GM23338 (cell line): Measurements from ENCODE around the gene TMA7. TPM values are rescaled to one million over a fixed set of nuclear protein-coding genes. Genes with fewer than 3 reads are reported as not detected.
A peak's percentile ranks its signal among the peaks of the same experiment; 100 is the strongest.

Source experiments
- ATAC-seq: fragments of 200-7000 bp; cut with Tn5 transposase; 3 replicates; pipeline ENCODE4 v1.9.1; 2020
- DNase-seq: peaks from one replicate; pipeline ENCODE4 v3.0.0-alpha.2; 2015; ENCODE audit warnings: low spot score
- H2AFZ ChIP-seq: fragments of 200-600 bp; sonication (generic); 2 replicates; pipeline ENCODE4 v1.8.0; 2016; ENCODE audit warnings: antibody characterized with exemption, mild to moderate bottlenecking, moderate library complexity
- H3F3A ChIP-seq: fragments of 200-600 bp; sonication (generic); replicated peaks from 2 replicates; pipeline ENCODE4 v1.8.0; 2017; ENCODE audit warnings: antibody characterized with exemption, mixed run types, low read depth
- H3K27ac ChIP-seq: fragments of 200-600 bp; sonication (generic); 2 replicates; pipeline ENCODE4 v1.6.1; 2016; ENCODE audit warnings: low read depth
- H3K27me3 ChIP-seq: fragments of 200-600 bp; sonication (generic); 2 replicates; pipeline ENCODE4 v1.8.0; 2016; ENCODE audit warnings: mild to moderate bottlenecking, mixed run types, moderate library complexity; ENCODE audit not compliant: insufficient read depth
- H3K36me3 ChIP-seq: fragments of 200-600 bp; sonication (generic); 2 replicates; pipeline ENCODE4 v1.8.0; 2016; ENCODE audit warnings: mild to moderate bottlenecking; ENCODE audit not compliant: insufficient read depth
- H3K4me1 ChIP-seq: fragments of 200-600 bp; sonication (generic); 2 replicates; pipeline ENCODE4 v1.8.0; 2016; ENCODE audit warnings: mild to moderate bottlenecking, moderate library complexity; ENCODE audit not compliant: insufficient read depth
- H3K4me2 ChIP-seq: fragments of 200-600 bp; sonication (generic); 2 replicates; pipeline ENCODE4 v1.7.1; 2017; ENCODE audit warnings: mixed run types
- H3K4me3 ChIP-seq: fragments of 200-600 bp; sonication (generic); 2 replicates; pipeline ENCODE4 v1.6.1; 2016; ENCODE audit warnings: mixed run types
- H3K79me2 ChIP-seq: fragments of 200-600 bp; sonication (generic); replicated peaks from 2 replicates; pipeline ENCODE4 v1.8.0; 2017; ENCODE audit warnings: mild to moderate bottlenecking; ENCODE audit not compliant: insufficient read depth
- H3K9me2 ChIP-seq: fragments of 200-600 bp; sonication (generic); 2 replicates; pipeline ENCODE4 v1.8.0; 2017; ENCODE audit not compliant: insufficient read depth
- H4K20me1 ChIP-seq: fragments of 200-600 bp; sonication (generic); replicated peaks from 2 replicates; pipeline ENCODE4 v1.8.0; 2017; ENCODE audit warnings: mild to moderate bottlenecking; ENCODE audit not compliant: insufficient read depth
- H3K27ac Mint-ChIP-seq: 2 replicates; pipeline ENCODE4 v1.8.0; 2020; ENCODE audit warnings: inconsistent platforms, mild to moderate bottlenecking, moderate library complexity, mixed read lengths
- H3K27me3 Mint-ChIP-seq: 3 replicates; pipeline ENCODE4 v1.8.0; 2022; ENCODE audit warnings: low read depth, mild to moderate bottlenecking, moderate library complexity, mixed read lengths, inconsistent platforms; ENCODE audit not compliant: insufficient read depth, poor library complexity
- H3K36me3 Mint-ChIP-seq: 3 replicates; pipeline ENCODE4 v1.8.0; 2021; ENCODE audit warnings: low read depth, mild to moderate bottlenecking, inconsistent platforms, moderate library complexity, mixed read lengths
- H3K4me1 Mint-ChIP-seq: 3 replicates; pipeline ENCODE4 v1.8.0; 2020; ENCODE audit warnings: mild to moderate bottlenecking, inconsistent platforms, mixed read lengths
- H3K4me3 Mint-ChIP-seq: 3 replicates; pipeline ENCODE4 v1.8.0; 2021; ENCODE audit warnings: moderate library complexity, mild to moderate bottlenecking, inconsistent platforms, mixed read lengths
- H3K9me3 Mint-ChIP-seq: 3 replicates; pipeline ENCODE4 v1.8.0; 2020; ENCODE audit warnings: moderate library complexity, mild to moderate bottlenecking, inconsistent platforms, mixed read lengths
- CREB1 ChIP-seq: fragments of 250-450 bp; sonication (Bioruptor Pico); IDR thresholded peaks from 2 replicates; pipeline ENCODE4 v1.5.0; 2020; ENCODE audit warnings: low read depth, mild to moderate bottlenecking, moderate library complexity
- CTCF ChIP-seq, 2 experiments: fragments of 200-600 bp in 1 of 2; sonication (generic) in 1 of 2; conservative IDR thresholded peaks; 2 replicates each; pipeline versions ENCODE4 v1.5.1 to v1.6.1; 2016 to 2017; ENCODE audit warnings: antibody characterized with exemption in 2 of 2, low read depth in 2 of 2, mild to moderate bottlenecking in 2 of 2, moderate library complexity in 1 of 2
- ETS1 ChIP-seq: IDR thresholded peaks from 2 replicates; pipeline ENCODE4 v1.6.1; 2016; ENCODE audit warnings: antibody characterized with exemption
- EZH2 ChIP-seq: fragments of 200-600 bp; sonication (generic); IDR thresholded peaks from one replicate; pipeline ENCODE4 v1.8.0; 2017; ENCODE audit warnings: antibody characterized with exemption, mild to moderate bottlenecking, low read depth; ENCODE audit not compliant: unreplicated experiment
- EZH2phosphoT487 ChIP-seq: fragments of 200-600 bp; sonication (generic); IDR thresholded peaks from one replicate; pipeline ENCODE4 v1.8.1; 2018; ENCODE audit warnings: antibody characterized with exemption; ENCODE audit not compliant: unreplicated experiment
- JUNB ChIP-seq: IDR thresholded peaks from one replicate; pipeline ENCODE4 v1.6.1; 2016; ENCODE audit warnings: antibody characterized with exemption; ENCODE audit not compliant: unreplicated experiment
- NANOG ChIP-seq: IDR thresholded peaks from 2 replicates; pipeline ENCODE4 v1.6.1; 2016; ENCODE audit warnings: antibody characterized with exemption, borderline replicate concordance
- POLR2AphosphoS5 ChIP-seq: IDR thresholded peaks from 2 replicates; pipeline ENCODE4 v1.6.1; 2016; ENCODE audit warnings: antibody characterized with exemption, low read depth
- REST ChIP-seq: IDR thresholded peaks from one replicate; pipeline ENCODE4 v1.6.1; 2018; ENCODE audit warnings: antibody characterized with exemption; ENCODE audit not compliant: unreplicated experiment
- STAT1 ChIP-seq: IDR thresholded peaks from one replicate; pipeline ENCODE4 v1.6.1; 2016; ENCODE audit warnings: antibody characterized with exemption; ENCODE audit not compliant: unreplicated experiment
- ZNF114 ChIP-seq: fragments of 250-450 bp; sonication (Bioruptor Pico); IDR thresholded peaks from 2 replicates; pipeline ENCODE4 v1.5.0; 2020; ENCODE audit warnings: mild to moderate bottlenecking, moderate library complexity
- ZNF331 ChIP-seq: fragments of 250-450 bp; sonication (Bioruptor Pico); IDR thresholded peaks from 2 replicates; pipeline ENCODE4 v1.5.0; 2020; ENCODE audit warnings: low read depth, mild to moderate bottlenecking, moderate library complexity
- ZNF462 ChIP-seq: fragments of 250-450 bp; sonication (Bioruptor Pico); IDR thresholded peaks from 2 replicates; pipeline ENCODE4 v1.5.0; 2020; ENCODE audit warnings: mild to moderate bottlenecking, moderate library complexity
- polyA plus RNA-seq: library from polyadenylated mRNA; unstranded; fragments of >200 nt; fragmentation: Nextera tagmentation; extraction: Ambion mirVana; gene quantifications from 2 replicates; pipeline ENCODE4 v1.2.1, GENCODE V29; 2016
- total RNA-seq: library from RNA; depleted of rRNA; stranded (reverse); fragments of >200 nt; shearing (Covaris generic); gene quantifications from 2 replicates; pipeline ENCODE4 v1.2.3, GENCODE V29; 2014

Gene TMA7
- total and polyA plus RNA-seq, 2 experiments from 2014 or later = 419 to 2,089 TPM

- no peak for ATAC-seq
- peak overlapping the region; percentile 92; the same call in 1 of the 2 replicates for H3K27ac Mint-ChIP-seq
- H3K9me2 ChIP-seq = no peaks in the 10 kb centered on the region
- no peak overlapping the region for H2AFZ ChIP-seq
- peak overlapping the region; percentile 86 for H3K4me2 ChIP-seq
- peaks cover 35% of the 10 kb centered on the region for H3K4me1 ChIP-seq
- peaks cover 65% of the 10 kb centered on the region for H3K79me2 ChIP-seq
- peak overlapping the region; percentile 86 for H3K4me3 Mint-ChIP-seq
- TF ChIP-seq ZNF462 (CRISPR knock-in tag) (no peak), ZNF114 (CRISPR knock-in tag) (no peak), NANOG (no peak), ZNF331 (CRISPR knock-in tag) (no peak), JUNB (no peak), CTCF (conservative IDR thresholded peaks at IDR 0.05; ENCODE audit: low read depth in 2 of 2) (no peak), EZH2 (no peak), ETS1 (no peak), STAT1 (no peak), CREB1 (CRISPR knock-in tag) (no peak), POLR2AphosphoS5 (no peak), EZH2phosphoT487 (no peak), REST (no peak)
- no peaks in the 10 kb centered on the region for H3K27me3 ChIP-seq
- no peak for DNase-seq
- H3K9me3 Mint-ChIP-seq = peaks cover 3% of the 10 kb centered on the region; the same call in 1 of the 3 replicates
- H3K36me3 ChIP-seq = peaks cover 10% of the 10 kb centered on the region
- 0 out of 2 replicates have a peak overlapping the region, but pooled peaks have one; percentile 19 for H3K27ac ChIP-seq
- H3K4me3 ChIP-seq = peak overlapping the region; percentile 84
- peaks cover 18% of the 10 kb centered on the region for H3K27me3 Mint-ChIP-seq
- H3F3A ChIP-seq = peaks cover 20% of the 10 kb centered on the region
- H3K4me1 Mint-ChIP-seq = peaks cover 61% of the 10 kb centered on the region
- peaks cover 43% of the 10 kb centered on the region for H3K36me3 Mint-ChIP-seq
- peaks cover 21% of the 10 kb centered on the region for H4K20me1 ChIP-seq
These were observed 12.5 kb upstream of the TMA7 start for GRCh38 chr3:48427630-48427962.
